ENCODE data around the gene RPUSD4. TPM values are rescaled to one million over a fixed set of nuclear protein-coding genes. Genes with fewer than 3 reads are reported as not detected.
A peak's percentile ranks its signal among the peaks of the same experiment; 100 is the strongest.

RPUSD4 gene, protein sequence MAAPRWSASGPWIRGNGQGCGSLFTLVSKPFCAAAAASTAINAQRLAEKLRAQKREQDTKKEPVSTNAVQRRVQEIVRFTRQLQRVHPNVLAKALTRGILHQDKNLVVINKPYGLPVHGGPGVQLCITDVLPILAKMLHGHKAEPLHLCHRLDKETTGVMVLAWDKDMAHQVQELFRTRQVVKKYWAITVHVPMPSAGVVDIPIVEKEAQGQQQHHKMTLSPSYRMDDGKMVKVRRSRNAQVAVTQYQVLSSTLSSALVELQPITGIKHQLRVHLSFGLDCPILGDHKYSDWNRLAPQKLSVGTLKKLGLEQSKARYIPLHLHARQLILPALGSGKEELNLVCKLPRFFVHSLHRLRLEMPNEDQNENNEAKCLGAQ
- total RNA-seq (2014; rRNA removed) (39.7 and 40.2 TPM in 2 replicates), Bru-seq, nascent RNA (percentile 87 among the genes with signal in this experiment), BruChase-seq, experiment 1, labeled RNA remaining after a 6-hour chase (percentile 90 among the genes with signal in this experiment), BruChase-seq, experiment 2, labeled RNA remaining after a 2-hour chase (percentile 92 among the genes with signal in this experiment)
- long read RNA-seq, transcript RPUSD4-201 (7 exons, 2,512 nt): major isoform, 48 of 108 reads
- long read RNA-seq, transcript RPUSD4-207 (3 exons, 1,030 nt): minor isoform, 6 of 108 reads
- long read RNA-seq, partial matches to known transcripts: 2 of 108 reads
- long read RNA-seq, other reads (novel, unspliced or antisense): 51 of 108 reads

DNA sequence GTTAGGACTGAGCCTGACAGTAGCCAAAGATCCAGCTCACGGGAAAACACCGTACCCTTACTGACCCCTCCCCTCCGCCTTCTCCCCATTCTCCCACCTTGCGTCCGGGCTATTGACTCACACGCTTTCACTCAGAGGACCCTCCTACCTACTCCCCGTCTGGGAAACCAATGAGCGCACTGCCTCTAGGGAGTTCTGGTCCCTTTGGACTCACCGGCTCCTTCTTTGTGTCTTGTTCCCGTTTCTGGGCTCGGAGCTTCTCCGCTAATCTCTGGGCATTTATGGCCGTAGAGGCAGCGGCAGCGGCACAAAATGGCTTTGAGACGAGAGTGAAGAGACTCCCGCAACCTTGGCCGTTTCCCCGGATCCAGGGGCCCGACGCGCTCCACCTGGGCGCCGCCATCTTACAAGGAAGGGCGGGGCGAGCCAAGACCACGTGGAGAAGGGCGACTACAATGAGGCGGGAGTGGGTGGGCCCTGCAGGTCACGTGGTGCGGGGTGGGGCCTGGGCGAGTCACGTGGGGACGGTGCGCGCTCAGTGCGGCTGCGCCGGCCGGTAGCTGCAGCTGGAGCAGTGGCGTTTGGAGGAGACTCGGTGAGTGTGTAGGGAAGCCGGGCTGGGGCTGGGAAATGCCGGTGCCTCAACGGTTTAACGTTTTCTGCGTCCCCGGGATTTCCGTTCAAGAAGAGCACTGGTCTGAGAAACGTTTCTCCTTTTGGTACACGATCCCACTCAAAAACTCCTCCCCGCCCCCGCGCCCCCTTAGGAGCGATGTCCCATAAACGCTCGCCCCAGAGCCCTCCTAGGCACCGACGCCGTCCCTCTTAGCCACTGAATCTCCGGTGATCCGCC is at the start of gene RPUSD4, which contains the start of gene FAM118B:
Gene RPUSD4 (minus strand): TSS at position 415 of the 853 bp plus-strand sequence. CDS start 12 bp downstream, at position 403.
Gene FAM118B (plus strand): TSS at position 547 of the 853 bp plus-strand sequence. CDS start 23,220 bp downstream, outside the sequence.
- CTCF ChIA-PET: no interaction called here
- Histone ChIP-seq H3K9me2 (replicated peaks; ENCODE audit: low read length) (no peaks in the 10 kb centered on the region), H2AFZ (ENCODE audit: low read length) (peak within 1 kb of the TSS; percentile 72), H3K4me3 (ENCODE audit: low read length) (peak within 1 kb of the TSS; percentile 77), H3K9me3 (ENCODE audit: low read length) (no peaks in the 10 kb centered on the region), H3K27me3 (ENCODE audit: low read length) (no peaks in the 10 kb centered on the region), H3K27ac (ENCODE audit: low read length) (peak within 1 kb of the TSS; percentile 24), H3K4me2 (ENCODE audit: low read length) (peak within 1 kb of the TSS; percentile 93), H3K9ac (ENCODE audit: low read length) (peak within 1 kb of the TSS; percentile 82), H3K79me2 (ENCODE audit: low read length) (peaks cover 64% of the 10 kb centered on the region), H4K20me1 (ENCODE audit: low read length) (0 out of 2 replicates have a peak, but pooled peaks cover 5% of the 10 kb centered on the region), H3K4me1 (ENCODE audit: insufficient read depth, low read length) (peaks cover 20% of the 10 kb centered on the region), H3K36me3 (ENCODE audit: low read depth, low read length) (peaks cover 15% of the 10 kb centered on the region; the same call in 1 of the 2 replicates), H3F3A (ENCODE audit: low read length, unreplicated experiment) (no peaks in the 10 kb centered on the region)
- no TSS peak for BruUV-seq (replicated peaks)
- TF ChIP-seq EZH2 (IDR thresholded peaks at IDR 0.05; ENCODE audit: low read length, unreplicated experiment) (no peak), EZH2phosphoT487 (IDR thresholded peaks at IDR 0.05; ENCODE audit: borderline replicate concordance, low read length) (no peak)
- TF ChIP-seq, protein P1, sequence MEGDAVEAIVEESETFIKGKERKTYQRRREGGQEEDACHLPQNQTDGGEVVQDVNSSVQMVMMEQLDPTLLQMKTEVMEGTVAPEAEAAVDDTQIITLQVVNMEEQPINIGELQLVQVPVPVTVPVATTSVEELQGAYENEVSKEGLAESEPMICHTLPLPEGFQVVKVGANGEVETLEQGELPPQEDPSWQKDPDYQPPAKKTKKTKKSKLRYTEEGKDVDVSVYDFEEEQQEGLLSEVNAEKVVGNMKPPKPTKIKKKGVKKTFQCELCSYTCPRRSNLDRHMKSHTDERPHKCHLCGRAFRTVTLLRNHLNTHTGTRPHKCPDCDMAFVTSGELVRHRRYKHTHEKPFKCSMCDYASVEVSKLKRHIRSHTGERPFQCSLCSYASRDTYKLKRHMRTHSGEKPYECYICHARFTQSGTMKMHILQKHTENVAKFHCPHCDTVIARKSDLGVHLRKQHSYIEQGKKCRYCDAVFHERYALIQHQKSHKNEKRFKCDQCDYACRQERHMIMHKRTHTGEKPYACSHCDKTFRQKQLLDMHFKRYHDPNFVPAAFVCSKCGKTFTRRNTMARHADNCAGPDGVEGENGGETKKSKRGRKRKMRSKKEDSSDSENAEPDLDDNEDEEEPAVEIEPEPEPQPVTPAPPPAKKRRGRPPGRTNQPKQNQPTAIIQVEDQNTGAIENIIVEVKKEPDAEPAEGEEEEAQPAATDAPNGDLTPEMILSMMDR (conservative IDR thresholded peaks at IDR 0.05; ENCODE audit: low read depth, low read length): no peak
- intact Hi-C loops (cut with micrococcal nuclease): loop anchor here (1.0 to 10.0 kb wide), 4 partner anchors 21 to 273 kb away; partner anchors contain the start of genes SRPRA and TIRAP
- peak; percentile 92 for ATAC-seq
- POLR2A ChIA-PET (ENCODE audit: unreplicated experiment): interaction anchor here (0.5 to 0.6 kb wide), 5 partner anchors 16 to 320 kb away, joined by 3 to 4 read pairs (median 3); no protein-coding TSS in a partner anchor
- peak; percentile 98 for DNase-seq

DNA sequence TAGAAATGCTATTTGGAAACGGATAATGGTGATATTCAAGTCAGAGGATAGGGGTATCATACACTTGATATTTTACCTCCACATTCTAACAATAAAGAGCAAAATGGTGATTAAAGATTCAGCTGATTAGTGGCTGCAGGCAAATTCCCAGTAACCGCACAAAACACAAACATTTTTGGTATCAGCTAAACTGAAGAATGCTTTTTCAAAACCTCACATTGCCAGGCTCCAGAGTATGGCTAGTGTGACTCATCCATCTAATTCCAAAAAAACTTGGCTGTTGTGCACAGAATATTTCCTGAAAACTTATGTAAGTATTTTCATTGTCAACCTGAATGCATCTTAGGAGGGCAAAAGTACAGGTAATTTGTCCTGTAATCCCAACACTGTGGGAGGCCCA is 46.3 kb upstream of the RPUSD4 start:
- Histone ChIP-seq H3K9me3 (ENCODE audit: low read length) (no peaks in the 10 kb centered on the region), H3K27me3 (ENCODE audit: low read length) (no peaks in the 10 kb centered on the region), H3K4me2 (ENCODE audit: low read length) (no peak overlapping the region), H4K20me1 (ENCODE audit: low read length) (no peaks in the 10 kb centered on the region), H2AFZ (ENCODE audit: low read length) (no peak overlapping the region), H3K9me2 (replicated peaks; ENCODE audit: low read length) (no peaks in the 10 kb centered on the region), H3K9ac (ENCODE audit: low read length) (no peak overlapping the region), H3K4me1 (ENCODE audit: insufficient read depth, low read length) (no peaks in the 10 kb centered on the region), H3F3A (ENCODE audit: low read length, unreplicated experiment) (peaks cover 5% of the 10 kb centered on the region), H3K36me3 (ENCODE audit: low read depth, low read length) (peaks cover 27% of the 10 kb centered on the region), H3K27ac (ENCODE audit: low read length) (no peak overlapping the region), H3K79me2 (ENCODE audit: low read length) (no peaks in the 10 kb centered on the region), H3K4me3 (ENCODE audit: low read length) (no peak overlapping the region)
- CTCF ChIA-PET: no interaction called here
- POLR2A ChIA-PET (ENCODE audit: unreplicated experiment): no interaction called here
- intact Hi-C loops (cut with micrococcal nuclease): no loop called here
- DNase-seq: no peak
- no TSS peak for BruUV-seq (replicated peaks)
- TF ChIP-seq, protein P1 (conservative IDR thresholded peaks at IDR 0.05; ENCODE audit: low read depth, low read length): no peak
- TF ChIP-seq EZH2 (IDR thresholded peaks at IDR 0.05; ENCODE audit: low read length, unreplicated experiment) (no peak), EZH2phosphoT487 (IDR thresholded peaks at IDR 0.05; ENCODE audit: borderline replicate concordance, low read length) (no peak)
- ATAC-seq: peak; percentile 63

Measured in PC-3 (cell line).